Smooth muscle cell of trachea (primary cell): Measurements from ENCODE around the gene SECISBP2L. TPM values are rescaled to one million over a fixed set of nuclear protein-coding genes. Genes with fewer than 3 reads are reported as not detected.

Experiments used
- total RNA-seq: library from RNA; depleted of rRNA; stranded (reverse); fragments of >200 nt; gene quantifications from 2 replicates; pipeline ENCODE4 v1.2.1, GENCODE V29; 2014

The SECISBP2L gene, protein sequence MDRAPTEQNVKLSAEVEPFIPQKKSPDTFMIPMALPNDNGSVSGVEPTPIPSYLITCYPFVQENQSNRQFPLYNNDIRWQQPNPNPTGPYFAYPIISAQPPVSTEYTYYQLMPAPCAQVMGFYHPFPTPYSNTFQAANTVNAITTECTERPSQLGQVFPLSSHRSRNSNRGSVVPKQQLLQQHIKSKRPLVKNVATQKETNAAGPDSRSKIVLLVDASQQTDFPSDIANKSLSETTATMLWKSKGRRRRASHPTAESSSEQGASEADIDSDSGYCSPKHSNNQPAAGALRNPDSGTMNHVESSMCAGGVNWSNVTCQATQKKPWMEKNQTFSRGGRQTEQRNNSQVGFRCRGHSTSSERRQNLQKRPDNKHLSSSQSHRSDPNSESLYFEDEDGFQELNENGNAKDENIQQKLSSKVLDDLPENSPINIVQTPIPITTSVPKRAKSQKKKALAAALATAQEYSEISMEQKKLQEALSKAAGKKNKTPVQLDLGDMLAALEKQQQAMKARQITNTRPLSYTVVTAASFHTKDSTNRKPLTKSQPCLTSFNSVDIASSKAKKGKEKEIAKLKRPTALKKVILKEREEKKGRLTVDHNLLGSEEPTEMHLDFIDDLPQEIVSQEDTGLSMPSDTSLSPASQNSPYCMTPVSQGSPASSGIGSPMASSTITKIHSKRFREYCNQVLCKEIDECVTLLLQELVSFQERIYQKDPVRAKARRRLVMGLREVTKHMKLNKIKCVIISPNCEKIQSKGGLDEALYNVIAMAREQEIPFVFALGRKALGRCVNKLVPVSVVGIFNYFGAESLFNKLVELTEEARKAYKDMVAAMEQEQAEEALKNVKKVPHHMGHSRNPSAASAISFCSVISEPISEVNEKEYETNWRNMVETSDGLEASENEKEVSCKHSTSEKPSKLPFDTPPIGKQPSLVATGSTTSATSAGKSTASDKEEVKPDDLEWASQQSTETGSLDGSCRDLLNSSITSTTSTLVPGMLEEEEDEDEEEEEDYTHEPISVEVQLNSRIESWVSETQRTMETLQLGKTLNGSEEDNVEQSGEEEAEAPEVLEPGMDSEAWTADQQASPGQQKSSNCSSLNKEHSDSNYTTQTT
- 39.7 and 53.8 TPM in 2 replicates for total RNA-seq

DNA sequence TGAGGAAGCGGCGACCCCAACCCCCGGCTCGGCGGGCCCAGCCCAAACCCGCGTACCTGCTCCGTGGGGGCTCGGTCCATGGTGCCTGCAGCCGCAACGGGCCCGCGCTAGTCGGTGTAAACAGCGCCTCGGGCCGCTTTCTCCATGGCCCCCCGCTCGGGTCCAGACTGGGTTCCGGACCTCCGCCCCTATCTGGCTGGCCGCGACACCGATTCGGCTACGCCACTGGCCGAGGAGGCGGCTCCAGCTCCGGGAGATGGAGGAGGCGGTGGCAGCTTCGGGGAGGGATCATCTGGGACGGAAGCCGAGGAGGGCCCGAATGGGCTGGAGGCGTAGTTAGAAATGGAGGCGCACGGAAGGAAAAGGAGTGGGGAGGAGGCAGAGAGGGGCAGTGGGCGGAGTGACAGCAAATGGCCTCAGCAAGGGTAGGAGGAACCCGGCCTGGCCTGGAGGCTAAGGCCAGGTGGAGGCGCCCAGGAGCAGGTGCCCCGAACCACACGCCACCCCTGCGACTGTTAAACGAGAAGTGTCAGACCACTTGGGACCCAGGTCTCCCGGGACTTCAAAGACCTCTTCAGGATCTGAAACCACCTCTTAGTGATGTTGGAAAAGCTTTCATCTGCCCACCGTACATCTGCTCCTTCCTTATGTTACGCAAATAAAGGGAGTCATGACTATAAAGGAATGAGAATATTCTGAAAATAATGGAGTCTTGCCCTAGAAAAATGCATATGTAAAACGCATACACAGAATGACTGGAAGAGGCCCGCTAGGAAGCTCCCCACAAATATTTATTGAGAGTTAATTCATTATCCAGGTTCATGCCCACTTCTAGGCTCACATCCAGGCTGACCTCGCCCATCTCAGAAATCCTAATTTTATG, at the start of gene SECISBP2L:
TSS of gene SECISBP2L (minus strand) at position 227 of the 883 bp plus-strand sequence. CDS start at position 80, 147 bp downstream.

GRCh38 chr15:48963524-48964113, 82.6 kb downstream of the SECISBP2L start, which contains the start of gene SHC4:
Gene SHC4, minus strand, starts transcription at chr15:48963919. Its CDS starts 904 bp downstream, at chr15:48963015.

Other genes with a start within 250 kb of the SECISBP2L start
- gene CEP152, start 235.4 kb downstream of the SECISBP2L start, total RNA-seq, result 10.1 and 14.8 TPM in 2 replicates
- 291 and 455 TPM in 2 replicates for gene EID1, start 168.3 kb downstream of the SECISBP2L start, total RNA-seq
- 2.0 and 3.0 TPM in 2 replicates for gene SHC4, start 82.5 kb downstream of the SECISBP2L start, total RNA-seq
- 65.2 and 100 TPM in 2 replicates for gene COPS2, start 109.2 kb upstream of the SECISBP2L start, total RNA-seq
- 58.7 and 69.2 TPM in 2 replicates for gene GALK2, start 123.8 kb upstream of the SECISBP2L start, total RNA-seq